Psoas muscle (tissue), 8 donors: ENCODE measurements around the gene CAMTA1. TPM values are rescaled to one million over a fixed set of nuclear protein-coding genes. Genes with fewer than 3 reads are reported as not detected.

Source experiments
- ATAC-seq, 4 donors: fragments of 200-7000 bp; cut with Tn5 transposase; one replicate each; pipeline ENCODE4 v1.9.1; 2020; ENCODE audit warnings: moderate library complexity in 3 of 4, mild to moderate bottlenecking in 2 of 4
- DNase-seq, 2 donors: peaks; one replicate each; pipeline ENCODE4 v3.0.0-alpha.2; 2020
- H3K27ac ChIP-seq: fragments of 200-600 bp; one replicate; pipeline ENCODE4 v1.8.0; 2022
- H3K27me3 ChIP-seq, 3 donors: fragments of 200-600 bp in 1 of 3; one replicate each; pipeline versions ENCODE4 v1.6.1 to v1.8.0; 2013 to 2022; ENCODE audit warnings: low read length in 2 of 3, mild to moderate bottlenecking in 2 of 3, moderate library complexity in 1 of 3; ENCODE audit not compliant: insufficient read depth in 3 of 3
- H3K36me3 ChIP-seq, 2 donors: fragments of 200-600 bp in 1 of 2; one replicate each; pipeline versions ENCODE4 v1.6.1 to v1.8.0; 2013 to 2022; ENCODE audit warnings: low read depth in 1 of 2, mild to moderate bottlenecking in 1 of 2, moderate library complexity in 1 of 2; ENCODE audit not compliant: insufficient read depth in 1 of 2
- H3K4me1 ChIP-seq: fragments of 200-600 bp; one replicate; pipeline ENCODE4 v1.8.0; 2022
- H3K4me3 ChIP-seq: fragments of 200-600 bp; one replicate; pipeline ENCODE4 v1.8.0; 2022; ENCODE audit warnings: mild to moderate bottlenecking
- H3K9me3 ChIP-seq: fragments of 200-600 bp; one replicate; pipeline ENCODE4 v1.8.0; 2022
- CTCF ChIP-seq: fragments of 200-600 bp; IDR thresholded peaks from one replicate; pipeline ENCODE4 v1.8.0; 2022; ENCODE audit warnings: antibody characterized with exemption
- whole genome bisulfite sequencing, 3 donors: extraction: QIAGEN DNeasy Blood & Tissue Kit; methylation state at CpG; one replicate each; pipeline versions ENCODE4 v1.1.6 to v1.1.7; 2013; 5-methylcytosine and 5-hydroxymethylcytosine counted together
- intact Hi-C, 2 donors: fragments of 100-400 bp; cut with DNase I; formaldehyde crosslinking; loops; one replicate each; pipeline versions ENCODE4 v1.11.0 to v1.14.2; 2022
- polyA plus RNA-seq, 3 donors: library from polyadenylated mRNA; stranded (reverse); fragments of 200-250 nt; gene quantifications; one replicate each; pipeline ENCODE4 v1.2.3, GENCODE V29; 2013
- total RNA-seq, 4 donors: library from RNA; stranded (reverse); fragmentation: NEBNext Ultra II Directional in 2 of 4; extraction: Animal tissue kit (Norgen Biotek cat#: 25700) in 2 of 4; gene quantifications; one replicate each; pipeline versions ENCODE4 v1.2.1 to v1.2.4, GENCODE V29; 2021 to 2023
- donor health status: healthy with polysubstance abuse.
- donor health status: DM: no; HTN: no; CAD: no; lungs with moderate emphysema.
- donor health status: Bipolar disorder and iron deficiency.
- donor health status: healthy.
- donor health status: DM: yes; HTN: yes; CAD: no.
- donor health status: DM: no; HTN: no; CAD: no.
- donor health status: DM: no; HTN: no; CAD: no.
- donor health status: DM: yes; HTN: yes; CAD: no.

Gene CAMTA1
- total and polyA plus RNA-seq, 7 donors: 64.6 to 206 (median 76.5) TPM

GRCh38 chr1:6870571-6870970 lies 85.3 kb downstream of the CAMTA1 start:
- H3K9me3 ChIP-seq: no peaks in the 10 kb centered on the region
- no peaks in the 10 kb centered on the region for H3K27me3 ChIP-seq
- peaks cover 13% of the 10 kb centered on the region for H3K4me1 ChIP-seq
- H3K36me3 ChIP-seq: peaks cover 0 to 13% of the 10 kb centered on the region in 2 donors
- intact Hi-C loops: no loop called here
- H3K27ac ChIP-seq: no peak overlapping the region
- DNase-seq (no peak), ATAC-seq (no peak)
- H3K4me3 ChIP-seq: no peak overlapping the region
- no peak for TF ChIP-seq CTCF

GRCh38 chr1:6871300-6871972 lies 86.2 kb downstream of the CAMTA1 start:
- Histone ChIP-seq H3K4me1 (peaks cover 13% of the 10 kb centered on the region), H3K27ac (no peak overlapping the region), H3K4me3 (no peak overlapping the region), H3K27me3 (no peaks in the 10 kb centered on the region), H3K36me3 (peaks cover 0 to 13% of the 10 kb centered on the region in 2 donors), H3K9me3 (no peaks in the 10 kb centered on the region)
- intact Hi-C loops: no loop called here
- 87 to 93% (median 92%) methylated on average over 3 of the region's 3 CpGs for WGBS, 3 donors
- no peak for ATAC-seq
- DNase-seq: no peak
- no peak for TF ChIP-seq CTCF

- Histone ChIP-seq H3K4me3 (no peak overlapping the region), H3K27me3 (no peaks in the 10 kb centered on the region), H3K36me3 (peaks cover 0 to 13% of the 10 kb centered on the region in 2 donors), H3K9me3 (no peaks in the 10 kb centered on the region), H3K4me1 (peaks cover 6% of the 10 kb centered on the region), H3K27ac (no peak overlapping the region)
- no peak for DNase-seq
- ATAC-seq: no peak
- no peak for TF ChIP-seq CTCF
- WGBS, 3 donors: 75 to 85% (median 79%) methylated on average over 5 of the region's 5 CpGs
- intact Hi-C loops: no loop called here
Observed at GRCh38 chr1:6872573-6873261, 87.5 kb downstream of the CAMTA1 start.

- ATAC-seq (no peak), DNase-seq (no peak)
- Histone ChIP-seq H3K9me3 (no peaks in the 10 kb centered on the region), H3K27me3 (no peaks in the 10 kb centered on the region), H3K4me1 (peaks cover 3% of the 10 kb centered on the region), H3K4me3 (no peak overlapping the region), H3K36me3 (peaks cover 0 to 13% of the 10 kb centered on the region in 2 donors), H3K27ac (no peak overlapping the region)
- WGBS, 3 donors: 82% methylated on average over 4 of the region's 4 CpGs
- TF ChIP-seq CTCF: no peak
- intact Hi-C loops: no loop called here
Observed at GRCh38 chr1:6873298-6874015, 88.2 kb downstream of the CAMTA1 start.
